BLaER1 (cell line): ENCODE measurements around the gene PLEKHA1.

Experiments used
- H3K27ac ChIP-seq: shearing (Covaris generic); formaldehyde crosslinking; 2 replicates; pipeline ENCODE4 v1.8.1; 2022
- H3K27me3 ChIP-seq: shearing (Covaris generic); formaldehyde crosslinking; 2 replicates; pipeline ENCODE4 v1.8.1; 2022
- H3K36me3 ChIP-seq: shearing (Covaris generic); formaldehyde crosslinking; 2 replicates; pipeline ENCODE4 v1.8.1; 2022
- H3K4me1 ChIP-seq: shearing (Covaris generic); formaldehyde crosslinking; 2 replicates; pipeline ENCODE4 v1.8.1; 2022
- H3K4me2 ChIP-seq: shearing (Covaris generic); formaldehyde crosslinking; 2 replicates; pipeline ENCODE4 v1.8.1; 2022
- H3K4me3 ChIP-seq: shearing (Covaris generic); formaldehyde crosslinking; 2 replicates; pipeline ENCODE4 v1.8.1; 2022
- H3K9ac ChIP-seq: shearing (Covaris generic); formaldehyde crosslinking; 2 replicates; pipeline ENCODE4 v1.8.1; 2022
- H3K9me3 ChIP-seq: shearing (Covaris generic); formaldehyde crosslinking; 2 replicates; pipeline ENCODE4 v1.8.1; 2022
- H4K20me1 ChIP-seq: shearing (Covaris generic); formaldehyde crosslinking; 2 replicates; pipeline ENCODE4 v1.8.1; 2022
- Cebpa-rat ChIP-seq: shearing (Covaris generic); IDR thresholded peaks from 2 replicates; pipeline ENCODE4 v1.8.1; 2022

Gene PLEKHA1

GRCh38 chr10:122362031-122362592, 12.4 kb upstream of the PLEKHA1 start:
- Histone ChIP-seq H3K4me1 (no peaks in the 10 kb centered on the region), H3K36me3 (no peaks in the 10 kb centered on the region), H3K9me3 (peaks cover 9% of the 10 kb centered on the region), H4K20me1 (no peaks in the 10 kb centered on the region), H3K9ac (no peak overlapping the region), H3K27ac (no peak overlapping the region), H3K27me3 (no peaks in the 10 kb centered on the region), H3K4me2 (no peak overlapping the region), H3K4me3 (no peak overlapping the region)
- TF ChIP-seq Cebpa-rat = no peak

- H3K9ac ChIP-seq = no peak overlapping the region
- no peaks in the 10 kb centered on the region for H4K20me1 ChIP-seq
- H3K27me3 ChIP-seq = no peaks in the 10 kb centered on the region
- H3K4me2 ChIP-seq = no peak overlapping the region
- H3K36me3 ChIP-seq = no peaks in the 10 kb centered on the region
- H3K4me1 ChIP-seq = no peaks in the 10 kb centered on the region
- TF ChIP-seq Cebpa-rat = no peak
- H3K9me3 ChIP-seq = peaks cover 11% of the 10 kb centered on the region
- no peak overlapping the region for H3K27ac ChIP-seq
- H3K4me3 ChIP-seq = no peak overlapping the region
Observed at GRCh38 chr10:122362621-122363020, 11.9 kb upstream of the PLEKHA1 start.

GRCh38 chr10:122363311-122363710, 11.2 kb upstream of the PLEKHA1 start:
- Histone ChIP-seq H3K27me3 (no peaks in the 10 kb centered on the region), H3K36me3 (no peaks in the 10 kb centered on the region), H3K27ac (no peak overlapping the region), H4K20me1 (no peaks in the 10 kb centered on the region), H3K9ac (no peak overlapping the region), H3K4me1 (no peaks in the 10 kb centered on the region), H3K4me3 (no peak overlapping the region), H3K4me2 (no peak overlapping the region), H3K9me3 (peaks cover 11% of the 10 kb centered on the region)
- TF ChIP-seq Cebpa-rat = no peak

GRCh38 chr10:122363722-122364463, 10.6 kb upstream of the PLEKHA1 start:
- no peaks in the 10 kb centered on the region for H3K4me1 ChIP-seq
- no peak overlapping the region for H3K4me2 ChIP-seq
- no peak overlapping the region for H3K9ac ChIP-seq
- H4K20me1 ChIP-seq = no peaks in the 10 kb centered on the region
- H3K27me3 ChIP-seq = no peaks in the 10 kb centered on the region
- no peaks in the 10 kb centered on the region for H3K36me3 ChIP-seq
- no peak overlapping the region for H3K4me3 ChIP-seq
- peaks cover 10% of the 10 kb centered on the region for H3K9me3 ChIP-seq
- no peak overlapping the region for H3K27ac ChIP-seq
- no peak for TF ChIP-seq Cebpa-rat

- no peak for TF ChIP-seq Cebpa-rat
Observed at GRCh38 chr10:122368502-122369254, 5.8 kb upstream of the PLEKHA1 start.

GRCh38 chr10:122373108-122373507, 1.4 kb upstream of the PLEKHA1 start:
- H3K4me1 ChIP-seq = peaks cover 16% of the 10 kb centered on the region
- no peaks in the 10 kb centered on the region for H3K36me3 ChIP-seq
- no peak overlapping the region for H3K4me2 ChIP-seq
- peaks cover 14% of the 10 kb centered on the region for H3K27me3 ChIP-seq
- H3K9ac ChIP-seq = no peak overlapping the region
- H3K9me3 ChIP-seq = no peaks in the 10 kb centered on the region
- no peak for TF ChIP-seq Cebpa-rat
- H3K27ac ChIP-seq = no peak overlapping the region
- no peak overlapping the region for H3K4me3 ChIP-seq
- H4K20me1 ChIP-seq = peaks cover 25% of the 10 kb centered on the region

More at GRCh38 chr10:122368502-122369254, 5.8 kb upstream of the PLEKHA1 start:
- Histone ChIP-seq H3K4me3 (no peak overlapping the region), H4K20me1 (no peaks in the 10 kb centered on the region), H3K4me2 (no peak overlapping the region), H3K9ac (no peak overlapping the region), H3K36me3 (no peaks in the 10 kb centered on the region), H3K27ac (no peak overlapping the region), H3K4me1 (no peaks in the 10 kb centered on the region), H3K27me3 (peaks cover 12% of the 10 kb centered on the region), H3K9me3 (peaks cover 5% of the 10 kb centered on the region)

GRCh38 chr10:122373721-122374120, 787 bp upstream of the PLEKHA1 start:
- Histone ChIP-seq H3K27me3 (peaks cover 14% of the 10 kb centered on the region), H3K36me3 (no peaks in the 10 kb centered on the region), H3K4me3 (no peak overlapping the region), H3K4me2 (peak overlapping the region; percentile 53; the same call in 1 of the 2 replicates), H3K9me3 (no peaks in the 10 kb centered on the region), H3K4me1 (peaks cover 16% of the 10 kb centered on the region), H4K20me1 (peaks cover 30% of the 10 kb centered on the region), H3K9ac (no peak overlapping the region), H3K27ac (no peak overlapping the region)
- no peak for TF ChIP-seq Cebpa-rat

GRCh38 chr10:122374859-122375678, 561 bp downstream of the PLEKHA1 start:
- H3K9me3 ChIP-seq = 0 out of 2 replicates have a peak, but pooled peaks cover 5% of the 10 kb centered on the region
- H3K27ac ChIP-seq = peak overlapping the region; percentile 82
- peaks cover 14% of the 10 kb centered on the region for H3K27me3 ChIP-seq
- H3K9ac ChIP-seq = peak overlapping the region; percentile 84
- H4K20me1 ChIP-seq = peaks cover 32% of the 10 kb centered on the region
- H3K4me2 ChIP-seq = peak overlapping the region; percentile 94
- H3K4me3 ChIP-seq = peak overlapping the region; percentile 94
- H3K36me3 ChIP-seq = peaks cover under 1% of the 10 kb centered on the region; the same call in 1 of the 2 replicates
- peaks cover 16% of the 10 kb centered on the region for H3K4me1 ChIP-seq
- no peak for TF ChIP-seq Cebpa-rat

- peaks cover 4% of the 10 kb centered on the region; the same call in 1 of the 2 replicates for H3K36me3 ChIP-seq
- no peak overlapping the region for H3K27ac ChIP-seq
- peak overlapping the region; percentile 94 for H3K4me3 ChIP-seq
- 0 out of 2 replicates have a peak, but pooled peaks cover 5% of the 10 kb centered on the region for H3K9me3 ChIP-seq
- peaks cover 14% of the 10 kb centered on the region for H3K27me3 ChIP-seq
- no peak for TF ChIP-seq Cebpa-rat
- H4K20me1 ChIP-seq = peaks cover 32% of the 10 kb centered on the region
- H3K9ac ChIP-seq = no peak overlapping the region
- H3K4me2 ChIP-seq = peak overlapping the region; percentile 94
- H3K4me1 ChIP-seq = peaks cover 16% of the 10 kb centered on the region
Observed at GRCh38 chr10:122375679-122376160, 1.2 kb downstream of the PLEKHA1 start.
